HUDEP-2 (cell line): ENCODE results near the gene C6orf52.
A peak's percentile ranks its signal among the peaks of the same experiment; 100 is the strongest.
"Not testable (repeated sequence)": the region's sequence is repeated elsewhere in the genome, so short reads cannot be mapped to it uniquely, and the experiment has no call there.

Source experiments
- DNase-seq, 76 experiments: peaks; one replicate each; lab custom pipeline; 2025; ENCODE audit not compliant: unreplicated experiment in 76 of 76; lab: John Stamatoyannopoulos, UW

C6orf52 gene

GRCh38 chr6:10713962-10714361, 19.5 kb upstream of the C6orf52 start:
- DNase-seq: no peak

- DNase-seq: no peak
Observed at GRCh38 chr6:10696655-10697054, 2.2 kb upstream of the C6orf52 start.

- peak in 1 of 76 experiments; percentile 33 for DNase-seq
Observed at GRCh38 chr6:10695086-10695657, 756 bp upstream of the C6orf52 start.

GRCh38 chr6:10692965-10693538, 1.4 kb downstream of the C6orf52 start:
- DNase-seq: no peak

GRCh38 chr6:10690651-10691445, 3.6 kb downstream of the C6orf52 start:
- DNase-seq: no peak

GRCh38 chr6:10687582-10687981, 6.8 kb downstream of the C6orf52 start:
- DNase-seq: no peak

GRCh38 chr6:10686901-10687300, 7.5 kb downstream of the C6orf52 start:
- no peak for DNase-seq

- no peak for DNase-seq
Observed at GRCh38 chr6:10685092-10685915, 9.1 kb downstream of the C6orf52 start.

- DNase-seq: no peak
Observed at GRCh38 chr6:10684618-10685017, 9.8 kb downstream of the C6orf52 start.

- peak in 26 of 76 experiments; percentile 10 to 60 (median 40) for DNase-seq
Observed at GRCh38 chr6:10682355-10682988, 11.9 kb downstream of the C6orf52 start.

- DNase-seq: no peak
Observed at GRCh38 chr6:10681795-10682194, 12.6 kb downstream of the C6orf52 start.

GRCh38 chr6:10678456-10678855, 16.0 kb downstream of the C6orf52 start:
- DNase-seq: no peak

- DNase-seq: no peak
Observed at GRCh38 chr6:10676403-10676802, 18.0 kb downstream of the C6orf52 start.

- no peak for DNase-seq
Observed at GRCh38 chr6:10668126-10668917, 26.1 kb downstream of the C6orf52 start.

GRCh38 chr6:10665595-10665994, 28.8 kb downstream of the C6orf52 start:
- peak in 2 of 76 experiments; percentile 17 to 27 for DNase-seq

- no peak for DNase-seq
Observed at GRCh38 chr6:10662742-10663141, 31.7 kb downstream of the C6orf52 start.

GRCh38 chr6:10662207-10662606, 32.2 kb downstream of the C6orf52 start:
- no peak for DNase-seq

- DNase-seq: not testable (repeated sequence)
Observed at GRCh38 chr6:10660431-10661191, 33.8 kb downstream of the C6orf52 start.

GRCh38 chr6:10659699-10660348, 34.6 kb downstream of the C6orf52 start:
- no peak for DNase-seq
